Measurements from ENCODE around the gene PCMTD2.
"Not testable (repeated sequence)": the region's sequence is repeated elsewhere in the genome, so short reads cannot be mapped to it uniquely, and the experiment has no call there.

PCMTD2 gene

DNA sequence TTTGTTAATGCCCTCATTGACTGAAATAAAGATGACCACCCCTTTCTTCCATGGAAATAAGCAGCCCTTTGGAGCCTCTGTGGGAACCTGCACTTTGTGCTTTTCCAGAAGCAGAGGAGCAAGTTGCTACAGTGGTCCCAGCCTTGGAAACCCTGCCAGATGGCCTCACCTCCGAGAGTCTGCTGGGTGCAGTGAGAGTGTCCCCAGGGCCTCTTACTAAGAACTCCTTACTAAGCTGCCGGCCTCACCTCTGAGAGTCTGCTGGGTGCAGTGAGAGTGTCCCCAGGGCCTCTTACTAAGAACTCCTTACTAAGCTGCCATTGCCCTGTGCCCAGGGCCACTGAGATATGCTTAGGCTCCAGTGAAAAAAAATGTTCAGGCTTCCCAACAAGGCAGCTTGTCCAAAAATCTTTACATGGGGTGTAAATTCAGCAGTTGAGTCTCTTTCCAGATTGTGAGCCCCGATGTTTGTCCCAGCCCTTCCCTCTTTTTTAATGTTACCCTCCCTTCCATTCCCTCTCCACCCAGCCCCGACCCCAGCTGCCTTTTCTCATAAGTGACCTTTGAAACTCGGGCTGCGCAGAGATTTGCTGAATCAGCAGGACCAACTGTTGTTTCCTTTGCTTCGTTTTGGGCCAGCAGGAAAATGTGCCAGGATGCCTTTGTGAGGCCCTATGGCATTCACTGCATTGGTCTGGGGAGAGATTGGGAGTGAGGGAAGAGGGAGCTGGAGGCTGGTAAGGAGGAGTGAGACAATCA, 66.7 kb downstream of the PCMTD2 start:
- H3K27me3 ChIP-seq (ENCODE audit: insufficient read depth, low read length); H3K4me3 ChIP-seq (ENCODE audit: low read depth, low read length, poor library complexity, severe bottlenecking); H3F3A ChIP-seq (ENCODE audit: insufficient read depth, low read length); H4K20me1 ChIP-seq (ENCODE audit: insufficient read depth, low read length); H3K9me3 ChIP-seq (ENCODE audit: low read length); H3K79me2 ChIP-seq (ENCODE audit: insufficient read depth, low read length); H2AFZ ChIP-seq (ENCODE audit: low read length); H3K27ac ChIP-seq (ENCODE audit: low read depth, low read length, poor library complexity, severe bottlenecking); H3K4me2 ChIP-seq (ENCODE audit: low read length); H3K9ac ChIP-seq (ENCODE audit: low read length); H3K9me2 ChIP-seq (ENCODE audit: low read depth, low read length); H3K36me3 ChIP-seq (ENCODE audit: insufficient read depth, low read length); H3K4me1 ChIP-seq (ENCODE audit: insufficient read depth, low read length, severe bottlenecking): not testable (repeated sequence)
